ELF-1 (cell line): ENCODE data around the gene STK10.

Experiments
- DNase-seq: peaks from one replicate; pipeline ENCODE4 v3.0.0-alpha.2; 2016; ENCODE audit warnings: low read depth, low spot score

The STK10 gene

GRCh38 chr5:172089298-172090117, 98.5 kb downstream of the STK10 start:
- DNase-seq, result no peak

- no peak for DNase-seq
Observed at GRCh38 chr5:172088801-172089200, 99.2 kb downstream of the STK10 start.

GRCh38 chr5:172086194-172086975, 101.6 kb downstream of the STK10 start:
- peak; percentile 71 for DNase-seq

- no peak for DNase-seq
Observed at GRCh38 chr5:172085738-172086137, 102.3 kb downstream of the STK10 start.

GRCh38 chr5:172082180-172082579, 105.8 kb downstream of the STK10 start:
- no peak for DNase-seq

GRCh38 chr5:172079876-172080275, 108.1 kb downstream of the STK10 start:
- DNase-seq, result no peak

GRCh38 chr5:172078726-172079345, 109.2 kb downstream of the STK10 start:
- DNase-seq, result no peak

GRCh38 chr5:172077664-172078425, 110.2 kb downstream of the STK10 start:
- no peak for DNase-seq

- DNase-seq, result peak; percentile 90
Observed at GRCh38 chr5:172076761-172077244, 111.2 kb downstream of the STK10 start.

- no peak for DNase-seq
Observed at GRCh38 chr5:172075656-172076055, 112.4 kb downstream of the STK10 start.

- DNase-seq, result peak; percentile 56
Observed at GRCh38 chr5:172074896-172075295, 113.1 kb downstream of the STK10 start.

GRCh38 chr5:172071309-172071875, 116.6 kb downstream of the STK10 start:
- no peak for DNase-seq

- peak; percentile 65 for DNase-seq
Observed at GRCh38 chr5:172065431-172066065, 122.5 kb downstream of the STK10 start.

GRCh38 chr5:172064766-172065165, 123.3 kb downstream of the STK10 start:
- DNase-seq, result no peak

- DNase-seq, result no peak
Observed at GRCh38 chr5:172064358-172064757, 123.7 kb downstream of the STK10 start.

GRCh38 chr5:172063463-172064235, 124.4 kb downstream of the STK10 start:
- DNase-seq, result no peak

- DNase-seq, result peak; percentile 62
Observed at GRCh38 chr5:172059661-172060100, 128.3 kb downstream of the STK10 start.

- no peak for DNase-seq
Observed at GRCh38 chr5:172058088-172058487, 129.9 kb downstream of the STK10 start.

GRCh38 chr5:172055996-172056395, 132.0 kb downstream of the STK10 start:
- DNase-seq, result no peak

- DNase-seq, result no peak
Observed at GRCh38 chr5:172055421-172055820, 132.6 kb downstream of the STK10 start.
